GM23338 (cell line): ENCODE data around the gene EPHA6. TPM values are rescaled to one million over a fixed set of nuclear protein-coding genes. Genes with fewer than 3 reads are reported as not detected.

Experiments used
- ATAC-seq: fragments of 200-7000 bp; cut with Tn5 transposase; 3 replicates; pipeline ENCODE4 v1.9.1; 2020
- DNase-seq: peaks from one replicate; pipeline ENCODE4 v3.0.0-alpha.2; 2015; ENCODE audit warnings: low spot score
- H2AFZ ChIP-seq: fragments of 200-600 bp; sonication (generic); 2 replicates; pipeline ENCODE4 v1.8.0; 2016; ENCODE audit warnings: antibody characterized with exemption, mild to moderate bottlenecking, moderate library complexity
- H3F3A ChIP-seq: fragments of 200-600 bp; sonication (generic); replicated peaks from 2 replicates; pipeline ENCODE4 v1.8.0; 2017; ENCODE audit warnings: antibody characterized with exemption, mixed run types, low read depth
- H3K27ac ChIP-seq: fragments of 200-600 bp; sonication (generic); 2 replicates; pipeline ENCODE4 v1.6.1; 2016; ENCODE audit warnings: low read depth
- H3K27me3 ChIP-seq: fragments of 200-600 bp; sonication (generic); 2 replicates; pipeline ENCODE4 v1.8.0; 2016; ENCODE audit warnings: mild to moderate bottlenecking, mixed run types, moderate library complexity; ENCODE audit not compliant: insufficient read depth
- H3K36me3 ChIP-seq: fragments of 200-600 bp; sonication (generic); 2 replicates; pipeline ENCODE4 v1.8.0; 2016; ENCODE audit warnings: mild to moderate bottlenecking; ENCODE audit not compliant: insufficient read depth
- H3K4me1 ChIP-seq: fragments of 200-600 bp; sonication (generic); 2 replicates; pipeline ENCODE4 v1.8.0; 2016; ENCODE audit warnings: mild to moderate bottlenecking, moderate library complexity; ENCODE audit not compliant: insufficient read depth
- H3K4me2 ChIP-seq: fragments of 200-600 bp; sonication (generic); 2 replicates; pipeline ENCODE4 v1.7.1; 2017; ENCODE audit warnings: mixed run types
- H3K4me3 ChIP-seq: fragments of 200-600 bp; sonication (generic); 2 replicates; pipeline ENCODE4 v1.6.1; 2016; ENCODE audit warnings: mixed run types
- H3K79me2 ChIP-seq: fragments of 200-600 bp; sonication (generic); replicated peaks from 2 replicates; pipeline ENCODE4 v1.8.0; 2017; ENCODE audit warnings: mild to moderate bottlenecking; ENCODE audit not compliant: insufficient read depth
- H3K9me2 ChIP-seq: fragments of 200-600 bp; sonication (generic); 2 replicates; pipeline ENCODE4 v1.8.0; 2017; ENCODE audit not compliant: insufficient read depth
- H4K20me1 ChIP-seq: fragments of 200-600 bp; sonication (generic); replicated peaks from 2 replicates; pipeline ENCODE4 v1.8.0; 2017; ENCODE audit warnings: mild to moderate bottlenecking; ENCODE audit not compliant: insufficient read depth
- H3K27ac Mint-ChIP-seq: 2 replicates; pipeline ENCODE4 v1.8.0; 2020; ENCODE audit warnings: inconsistent platforms, mild to moderate bottlenecking, moderate library complexity, mixed read lengths
- H3K27me3 Mint-ChIP-seq: 3 replicates; pipeline ENCODE4 v1.8.0; 2022; ENCODE audit warnings: low read depth, mild to moderate bottlenecking, moderate library complexity, mixed read lengths, inconsistent platforms; ENCODE audit not compliant: insufficient read depth, poor library complexity
- H3K36me3 Mint-ChIP-seq: 3 replicates; pipeline ENCODE4 v1.8.0; 2021; ENCODE audit warnings: low read depth, mild to moderate bottlenecking, inconsistent platforms, moderate library complexity, mixed read lengths
- H3K4me1 Mint-ChIP-seq: 3 replicates; pipeline ENCODE4 v1.8.0; 2020; ENCODE audit warnings: mild to moderate bottlenecking, inconsistent platforms, mixed read lengths
- H3K4me3 Mint-ChIP-seq: 3 replicates; pipeline ENCODE4 v1.8.0; 2021; ENCODE audit warnings: moderate library complexity, mild to moderate bottlenecking, inconsistent platforms, mixed read lengths
- H3K9me3 Mint-ChIP-seq: 3 replicates; pipeline ENCODE4 v1.8.0; 2020; ENCODE audit warnings: moderate library complexity, mild to moderate bottlenecking, inconsistent platforms, mixed read lengths
- CREB1 ChIP-seq: fragments of 250-450 bp; sonication (Bioruptor Pico); IDR thresholded peaks from 2 replicates; pipeline ENCODE4 v1.5.0; 2020; ENCODE audit warnings: low read depth, mild to moderate bottlenecking, moderate library complexity
- CTCF ChIP-seq, 2 experiments: fragments of 200-600 bp in 1 of 2; sonication (generic) in 1 of 2; conservative IDR thresholded peaks; 2 replicates each; pipeline versions ENCODE4 v1.5.1 to v1.6.1; 2016 to 2017; ENCODE audit warnings: antibody characterized with exemption in 2 of 2, low read depth in 2 of 2, mild to moderate bottlenecking in 2 of 2, moderate library complexity in 1 of 2
- ETS1 ChIP-seq: IDR thresholded peaks from 2 replicates; pipeline ENCODE4 v1.6.1; 2016; ENCODE audit warnings: antibody characterized with exemption
- EZH2 ChIP-seq: fragments of 200-600 bp; sonication (generic); IDR thresholded peaks from one replicate; pipeline ENCODE4 v1.8.0; 2017; ENCODE audit warnings: antibody characterized with exemption, mild to moderate bottlenecking, low read depth; ENCODE audit not compliant: unreplicated experiment
- EZH2phosphoT487 ChIP-seq: fragments of 200-600 bp; sonication (generic); IDR thresholded peaks from one replicate; pipeline ENCODE4 v1.8.1; 2018; ENCODE audit warnings: antibody characterized with exemption; ENCODE audit not compliant: unreplicated experiment
- JUNB ChIP-seq: IDR thresholded peaks from one replicate; pipeline ENCODE4 v1.6.1; 2016; ENCODE audit warnings: antibody characterized with exemption; ENCODE audit not compliant: unreplicated experiment
- NANOG ChIP-seq: IDR thresholded peaks from 2 replicates; pipeline ENCODE4 v1.6.1; 2016; ENCODE audit warnings: antibody characterized with exemption, borderline replicate concordance
- POLR2AphosphoS5 ChIP-seq: IDR thresholded peaks from 2 replicates; pipeline ENCODE4 v1.6.1; 2016; ENCODE audit warnings: antibody characterized with exemption, low read depth
- REST ChIP-seq: IDR thresholded peaks from one replicate; pipeline ENCODE4 v1.6.1; 2018; ENCODE audit warnings: antibody characterized with exemption; ENCODE audit not compliant: unreplicated experiment
- STAT1 ChIP-seq: IDR thresholded peaks from one replicate; pipeline ENCODE4 v1.6.1; 2016; ENCODE audit warnings: antibody characterized with exemption; ENCODE audit not compliant: unreplicated experiment
- ZNF114 ChIP-seq: fragments of 250-450 bp; sonication (Bioruptor Pico); IDR thresholded peaks from 2 replicates; pipeline ENCODE4 v1.5.0; 2020; ENCODE audit warnings: mild to moderate bottlenecking, moderate library complexity
- ZNF331 ChIP-seq: fragments of 250-450 bp; sonication (Bioruptor Pico); IDR thresholded peaks from 2 replicates; pipeline ENCODE4 v1.5.0; 2020; ENCODE audit warnings: low read depth, mild to moderate bottlenecking, moderate library complexity
- polyA plus RNA-seq: library from polyadenylated mRNA; unstranded; fragments of >200 nt; fragmentation: Nextera tagmentation; extraction: Ambion mirVana; gene quantifications from 2 replicates; pipeline ENCODE4 v1.2.1, GENCODE V29; 2016
- total RNA-seq: library from RNA; depleted of rRNA; stranded (reverse); fragments of >200 nt; shearing (Covaris generic); gene quantifications from 2 replicates; pipeline ENCODE4 v1.2.3, GENCODE V29; 2014

EPHA6 gene
- total and polyA plus RNA-seq, 2 experiments from 2014 or later: 0.37 to 2.6 TPM

- H4K20me1 ChIP-seq: no peaks in the 10 kb centered on the region
- no peak overlapping the region for H2AFZ ChIP-seq
- Mint-ChIP-seq H3K27me3 (peaks cover 3% of the 10 kb centered on the region), H3K9me3 (no peaks in the 10 kb centered on the region), H3K36me3 (no peaks in the 10 kb centered on the region), H3K4me1 (peaks cover 7% of the 10 kb centered on the region; the same call in 2 of the 3 replicates), H3K4me3 (no peak overlapping the region), H3K27ac (no peak overlapping the region)
- H3F3A ChIP-seq: no peaks in the 10 kb centered on the region
- DNase-seq (no peak), ATAC-seq (no peak)
- no peak overlapping the region for H3K4me3 ChIP-seq
- H3K4me1 ChIP-seq: no peaks in the 10 kb centered on the region
- no peaks in the 10 kb centered on the region for H3K36me3 ChIP-seq
- H3K79me2 ChIP-seq: no peaks in the 10 kb centered on the region
- H3K9me2 ChIP-seq: no peaks in the 10 kb centered on the region; the same call in 1 of the 2 replicates
- H3K27ac ChIP-seq: no peak overlapping the region
- no peak overlapping the region for H3K4me2 ChIP-seq
- no peaks in the 10 kb centered on the region for H3K27me3 ChIP-seq
- no peak for TF ChIP-seq ZNF114 (CRISPR knock-in tag)
- TF ChIP-seq JUNB: no peak
- TF ChIP-seq CREB1 (CRISPR knock-in tag): no peak
- TF ChIP-seq STAT1: no peak
- no peak for TF ChIP-seq EZH2phosphoT487
- TF ChIP-seq ZNF331: no peak
- TF ChIP-seq CTCF (conservative IDR thresholded peaks at IDR 0.05; ENCODE audit: low read depth in 2 of 2): no peak
- no peak for TF ChIP-seq ETS1
- TF ChIP-seq EZH2: no peak
Measured at GRCh38 chr3:97488741-97489140, 674.3 kb downstream of the EPHA6 start.

GRCh38 chr3:97495896-97496295, 681.5 kb downstream of the EPHA6 start:
- no peaks in the 10 kb centered on the region for H3K27me3 ChIP-seq
- H3K79me2 ChIP-seq: no peaks in the 10 kb centered on the region
- no peaks in the 10 kb centered on the region for H4K20me1 ChIP-seq
- H3F3A ChIP-seq: no peaks in the 10 kb centered on the region
- DNase-seq (no peak), ATAC-seq (no peak)
- Mint-ChIP-seq H3K4me3 (no peak overlapping the region), H3K9me3 (peaks cover 11% of the 10 kb centered on the region; the same call in 2 of the 3 replicates), H3K4me1 (no peaks in the 10 kb centered on the region), H3K36me3 (peaks cover 5% of the 10 kb centered on the region; the same call in 2 of the 3 replicates), H3K27ac (no peak overlapping the region), H3K27me3 (peaks cover 2% of the 10 kb centered on the region)
- no peaks in the 10 kb centered on the region for H3K9me2 ChIP-seq
- no peaks in the 10 kb centered on the region for H3K4me1 ChIP-seq
- no peak overlapping the region for H3K4me2 ChIP-seq
- no peaks in the 10 kb centered on the region for H3K36me3 ChIP-seq
- H3K27ac ChIP-seq: no peak overlapping the region
- H2AFZ ChIP-seq: no peak overlapping the region
- no peak overlapping the region for H3K4me3 ChIP-seq
- TF ChIP-seq JUNB: no peak
- TF ChIP-seq CREB1 (CRISPR knock-in tag): no peak
- TF ChIP-seq CTCF (conservative IDR thresholded peaks at IDR 0.05; ENCODE audit: low read depth in 2 of 2): no peak
- TF ChIP-seq ZNF114 (CRISPR knock-in tag): no peak
- no peak for TF ChIP-seq POLR2AphosphoS5
- TF ChIP-seq EZH2phosphoT487: no peak
- no peak for TF ChIP-seq ETS1
- no peak for TF ChIP-seq ZNF331
- TF ChIP-seq STAT1: no peak
- no peak for TF ChIP-seq REST
- TF ChIP-seq NANOG: no peak
